Measurements from ENCODE around the gene LENG1.

LENG1 gene

GRCh38 chr19:54190503-54191010 is 31.0 kb upstream of the LENG1 start:
- Histone ChIP-seq H3K27ac (ENCODE audit: insufficient read depth in 1 of 2, low read depth in 1 of 2, low read length in 2 of 2, poor library complexity in 1 of 2, severe bottlenecking in 2 of 2) (peak overlapping the region; percentile 96 to 98), H3K9me3 (ENCODE audit: control extremely low read depth in 1 of 5, control insufficient read depth in 4 of 5, insufficient read depth in 2 of 5, low read depth in 1 of 5, low read length in 4 of 5) (no peaks in the 10 kb centered on the region), H3K4me3 (ENCODE audit: control insufficient read depth in 1 of 7, extremely low read depth in 1 of 7, insufficient read depth in 4 of 7, low read depth in 2 of 7, low read length in 6 of 7) (peak overlapping the region; percentile 67 to 94 (median 81)), H3K36me3 (ENCODE audit: control insufficient read depth in 4 of 4, insufficient read depth in 4 of 4, low read length in 3 of 4) (peaks cover 7 to 34% (median 24%) of the 10 kb centered on the region in 4 experiments), H3K4me1 (ENCODE audit: control extremely low read depth in 1 of 4, control insufficient read depth in 4 of 4, insufficient read depth in 4 of 4, low read length in 3 of 4) (peaks cover 4 to 37% (median 32%) of the 10 kb centered on the region in 4 experiments), H3K27me3 (replicated peaks in 2 of 5; ENCODE audit: control insufficient read depth in 4 of 5, insufficient read depth in 5 of 5, low read length in 4 of 5) (no peaks in the 10 kb centered on the region)
- DNase-seq, result peak; percentile 99 to 100 (median 100)
- ChIA-PET POLR2A (interaction anchor here (0.7 to 6.0 kb wide), 4 partner anchors 10 to 36 kb away, joined by 3 to 95 read pairs (median 16); partner anchors contain the start of gene RPS9), CTCF (interaction anchor here (1.7 to 2.7 kb wide), 3 partner anchors 12 to 19 kb away, joined by 4 to 13 read pairs (median 9); no protein-coding TSS in a partner anchor)
- 0% methylated on average over 53 of the region's 56 CpGs for WGBS (ENCODE audit: insufficient coverage)

- H3K4me1 ChIP-seq (ENCODE audit: control extremely low read depth in 1 of 4, control insufficient read depth in 4 of 4, insufficient read depth in 4 of 4, low read length in 3 of 4), result peaks cover 4 to 37% (median 32%) of the 10 kb centered on the region in 4 experiments
- H3K27me3 ChIP-seq (replicated peaks in 2 of 5; ENCODE audit: control insufficient read depth in 4 of 5, insufficient read depth in 5 of 5, low read length in 4 of 5), result no peaks in the 10 kb centered on the region
- peak; percentile 100 for DNase-seq
- peak overlapping the region; percentile 67 to 94 (median 89) for H3K4me3 ChIP-seq (ENCODE audit: control insufficient read depth in 1 of 7, extremely low read depth in 1 of 7, insufficient read depth in 4 of 7, low read depth in 2 of 7, low read length in 6 of 7)
- H3K27ac ChIP-seq (ENCODE audit: insufficient read depth in 1 of 2, low read depth in 1 of 2, low read length in 2 of 2, poor library complexity in 1 of 2, severe bottlenecking in 2 of 2), result peak overlapping the region; percentile 96 to 98
- CTCF ChIA-PET, result interaction anchor here (0.6 to 3.8 kb wide), 10 partner anchors 9 to 211 kb away, joined by 3 to 24 read pairs (median 8); partner anchors contain the start of genes LENG1 and TMC4
- POLR2A ChIA-PET, result interaction anchor here (0.6 to 6.0 kb wide), 9 partner anchors 10 to 53 kb away, joined by 3 to 95 read pairs (median 5); partner anchors contain the start of genes CNOT3, LENG1 and RPS9
- no peaks in the 10 kb centered on the region for H3K9me3 ChIP-seq (ENCODE audit: control extremely low read depth in 1 of 5, control insufficient read depth in 4 of 5, insufficient read depth in 2 of 5, low read depth in 1 of 5, low read length in 4 of 5)
- H3K36me3 ChIP-seq (ENCODE audit: control insufficient read depth in 4 of 4, insufficient read depth in 4 of 4, low read length in 3 of 4), result peaks cover 11 to 39% (median 26%) of the 10 kb centered on the region in 4 experiments
- under 1% methylated on average over 65 of the region's 65 CpGs for WGBS (ENCODE audit: insufficient coverage)
Observed at GRCh38 chr19:54189735-54190502, 30.4 kb upstream of the LENG1 start.

- no peaks in the 10 kb centered on the region for H3K27me3 ChIP-seq (replicated peaks in 2 of 5; ENCODE audit: control insufficient read depth in 4 of 5, insufficient read depth in 5 of 5, low read length in 4 of 5)
- peak within 1 kb of the TSS; percentile 67 to 94 (median 89) for H3K4me3 ChIP-seq (ENCODE audit: control insufficient read depth in 1 of 7, extremely low read depth in 1 of 7, insufficient read depth in 4 of 7, low read depth in 2 of 7, low read length in 6 of 7)
- WGBS (ENCODE audit: insufficient coverage), result 0% methylated on average over 50 of the region's 64 CpGs
- peaks cover 11 to 33% (median 27%) of the 10 kb centered on the region in 4 experiments for H3K36me3 ChIP-seq (ENCODE audit: control insufficient read depth in 4 of 4, insufficient read depth in 4 of 4, low read length in 3 of 4)
- CTCF ChIA-PET, result interaction anchor here (0.6 to 4.2 kb wide), 11 partner anchors 9 to 829 kb away, joined by 3 to 28 read pairs (median 7); partner anchors contain the start of genes LENG1 and TMC4
- peaks cover 4 to 37% (median 32%) of the 10 kb centered on the region in 4 experiments for H3K4me1 ChIP-seq (ENCODE audit: control extremely low read depth in 1 of 4, control insufficient read depth in 4 of 4, insufficient read depth in 4 of 4, low read length in 3 of 4)
- no peak for DNase-seq
- POLR2A ChIA-PET, result interaction anchor here (0.6 to 6.0 kb wide), 8 partner anchors 11 to 77 kb away, joined by 3 to 95 read pairs (median 6); partner anchors contain the start of genes CNOT3, LENG1 and RPS9
- peak within 1 kb of the TSS; percentile 96 to 98 for H3K27ac ChIP-seq (ENCODE audit: insufficient read depth in 1 of 2, low read depth in 1 of 2, low read length in 2 of 2, poor library complexity in 1 of 2, severe bottlenecking in 2 of 2)
- H3K9me3 ChIP-seq (ENCODE audit: control extremely low read depth in 1 of 5, control insufficient read depth in 4 of 5, insufficient read depth in 2 of 5, low read depth in 1 of 5, low read length in 4 of 5), result no peaks in the 10 kb centered on the region
Observed at GRCh38 chr19:54189145-54189734, 29.7 kb upstream of the LENG1 start, which contains the start of gene MBOAT7. Gene MBOAT7 (minus strand): TSS chr19:54189580. CDS start chr19:54188508, 1,072 bp downstream.

- ChIA-PET POLR2A (interaction anchor here (0.6 to 6.0 kb wide), 7 partner anchors 10 to 979 kb away, joined by 3 to 95 read pairs (median 4); partner anchors contain the start of gene RPS9), CTCF (interaction anchor here (1.0 to 4.2 kb wide), 9 partner anchors 8 to 46 kb away, joined by 3 to 28 read pairs (median 9); partner anchors contain the start of gene TMC4)
- peak; percentile 92 to 98 (median 97) for DNase-seq
- H3K36me3 ChIP-seq (ENCODE audit: control insufficient read depth in 4 of 4, insufficient read depth in 4 of 4, low read length in 3 of 4), result peaks cover 10 to 32% (median 29%) of the 10 kb centered on the region in 4 experiments
- peak overlapping the region; percentile 96 to 98 for H3K27ac ChIP-seq (ENCODE audit: insufficient read depth in 1 of 2, low read depth in 1 of 2, low read length in 2 of 2, poor library complexity in 1 of 2, severe bottlenecking in 2 of 2)
- 0% methylated on average over 7 of the region's 12 CpGs for WGBS (ENCODE audit: insufficient coverage)
- H3K4me3 ChIP-seq (ENCODE audit: control insufficient read depth in 1 of 7, extremely low read depth in 1 of 7, insufficient read depth in 4 of 7, low read depth in 2 of 7, low read length in 6 of 7), result peak overlapping the region; percentile 67 to 94 (median 89)
- no peaks in the 10 kb centered on the region for H3K27me3 ChIP-seq (replicated peaks in 2 of 5; ENCODE audit: control insufficient read depth in 4 of 5, insufficient read depth in 5 of 5, low read length in 4 of 5)
- peaks cover 4 to 37% (median 35%) of the 10 kb centered on the region in 4 experiments for H3K4me1 ChIP-seq (ENCODE audit: control extremely low read depth in 1 of 4, control insufficient read depth in 4 of 4, insufficient read depth in 4 of 4, low read length in 3 of 4)
- no peaks in the 10 kb centered on the region for H3K9me3 ChIP-seq (ENCODE audit: control extremely low read depth in 1 of 5, control insufficient read depth in 4 of 5, insufficient read depth in 2 of 5, low read depth in 1 of 5, low read length in 4 of 5)
Observed at GRCh38 chr19:54188215-54188871, 28.8 kb upstream of the LENG1 start.

GRCh38 chr19:54186934-54187381 is 27.4 kb upstream of the LENG1 start:
- POLR2A ChIA-PET, result interaction anchor here (1.1 to 6.0 kb wide), 2 partner anchors 13 to 23 kb away, joined by 5 to 95 read pairs; no protein-coding TSS in a partner anchor
- Histone ChIP-seq H3K9me3 (ENCODE audit: control extremely low read depth in 1 of 5, control insufficient read depth in 4 of 5, insufficient read depth in 2 of 5, low read depth in 1 of 5, low read length in 4 of 5) (no peaks in the 10 kb centered on the region), H3K27ac (ENCODE audit: insufficient read depth in 1 of 2, low read depth in 1 of 2, low read length in 2 of 2, poor library complexity in 1 of 2, severe bottlenecking in 2 of 2) (peak overlapping the region; percentile 96 to 98), H3K4me1 (ENCODE audit: control extremely low read depth in 1 of 4, control insufficient read depth in 4 of 4, insufficient read depth in 4 of 4, low read length in 3 of 4) (peaks cover 4 to 31% (median 28%) of the 10 kb centered on the region in 4 experiments), H3K36me3 (ENCODE audit: control insufficient read depth in 4 of 4, insufficient read depth in 4 of 4, low read length in 3 of 4) (peaks cover 7 to 39% (median 31%) of the 10 kb centered on the region in 4 experiments), H3K4me3 (ENCODE audit: control insufficient read depth in 1 of 7, extremely low read depth in 1 of 7, insufficient read depth in 4 of 7, low read depth in 2 of 7, low read length in 6 of 7) (peak overlapping the region in 4 of 7 experiments; percentile 55 to 94 (median 88)), H3K27me3 (replicated peaks in 2 of 5; ENCODE audit: control insufficient read depth in 4 of 5, insufficient read depth in 5 of 5, low read length in 4 of 5) (no peaks in the 10 kb centered on the region)
- CTCF ChIA-PET, result interaction anchor here (0.7 to 4.2 kb wide), 8 partner anchors 11 to 79 kb away, joined by 3 to 28 read pairs (median 5); partner anchors contain the start of gene TMC4
- no peak for DNase-seq
- WGBS (ENCODE audit: insufficient coverage), result 87% methylated on average over 9 of the region's 11 CpGs

GRCh38 chr19:54186351-54186750 is 26.8 kb upstream of the LENG1 start:
- ChIA-PET CTCF (interaction anchor here (1.4 to 4.2 kb wide), 6 partner anchors 10 to 80 kb away, joined by 3 to 28 read pairs (median 6); partner anchors contain the start of gene TMC4), POLR2A (interaction anchor here (6.0 kb wide), 1 partner anchor 24 kb away, joined by 95 read pairs; no protein-coding TSS in a partner anchor)

More at GRCh38 chr19:54186351-54186750, 26.8 kb upstream of the LENG1 start:
- Histone ChIP-seq H3K9me3 (ENCODE audit: control extremely low read depth in 1 of 5, control insufficient read depth in 4 of 5, insufficient read depth in 2 of 5, low read depth in 1 of 5, low read length in 4 of 5) (no peaks in the 10 kb centered on the region), H3K4me1 (ENCODE audit: control extremely low read depth in 1 of 4, control insufficient read depth in 4 of 4, insufficient read depth in 4 of 4, low read length in 3 of 4) (peaks cover 4 to 25% (median 22%) of the 10 kb centered on the region in 4 experiments), H3K27me3 (replicated peaks in 2 of 5; ENCODE audit: control insufficient read depth in 4 of 5, insufficient read depth in 5 of 5, low read length in 4 of 5) (no peaks in the 10 kb centered on the region), H3K27ac (ENCODE audit: insufficient read depth in 1 of 2, low read depth in 1 of 2, low read length in 2 of 2, poor library complexity in 1 of 2, severe bottlenecking in 2 of 2) (peak overlapping the region; percentile 96 to 98), H3K4me3 (ENCODE audit: control insufficient read depth in 1 of 7, extremely low read depth in 1 of 7, insufficient read depth in 4 of 7, low read depth in 2 of 7, low read length in 6 of 7) (peak overlapping the region in 1 of 7 experiments; percentile 92), H3K36me3 (ENCODE audit: control insufficient read depth in 4 of 4, insufficient read depth in 4 of 4, low read length in 3 of 4) (peaks cover 7 to 40% (median 31%) of the 10 kb centered on the region in 4 experiments)
- 81% methylated on average over 3 of the region's 8 CpGs for WGBS (ENCODE audit: insufficient coverage)
- DNase-seq, result no peak

Data from common myeloid progenitor, CD34-positive (primary cell).